OCI-LY3 (cell line): ENCODE results near the gene CMKLR1.

Experiments
- H2AFZ ChIP-seq: fragments of 200-600, 300-600 bp; shearing (Covaris generic); 2 replicates; pipeline ENCODE4 v1.6.0; 2014; ENCODE audit warnings: antibody characterized with exemption, low read depth, low read length
- H3K27ac ChIP-seq: fragments of 200-600, 300-600 bp; sonication (generic); 2 replicates; pipeline ENCODE4 v1.5.1; 2014; ENCODE audit warnings: mild to moderate bottlenecking, low read length, moderate library complexity, mixed read lengths
- H3K27me3 ChIP-seq: fragments of 200-600, 300-600 bp; sonication (generic); 2 replicates; pipeline ENCODE4 v1.6.1; 2014; ENCODE audit warnings: low read depth, low read length, mixed read lengths
- H3K36me3 ChIP-seq: fragments of 200-600, 300-600 bp; sonication (generic); replicated peaks from 2 replicates; pipeline ENCODE3; 2014; ENCODE audit warnings: low read depth, low read length, mixed read lengths
- H3K4me1 ChIP-seq: fragments of 300-600, 200-600 bp; sonication (generic); 2 replicates; pipeline ENCODE4 v1.6.1; 2014; ENCODE audit warnings: low read length, mixed read lengths
- H3K4me2 ChIP-seq: fragments of 200-600, 300-600 bp; sonication (generic); 2 replicates; pipeline ENCODE4 v1.6.1; 2014; ENCODE audit warnings: low read length, mixed read lengths
- H3K4me3 ChIP-seq: fragments of 300-600, 200-600 bp; sonication (generic); 2 replicates; pipeline ENCODE4 v1.5.1; 2014; ENCODE audit warnings: antibody characterized with exemption, mild to moderate bottlenecking, low read length, moderate library complexity
- H3K79me2 ChIP-seq: fragments of 300-600, 200-600 bp; shearing (Covaris generic); 2 replicates; pipeline ENCODE4 v1.6.1; 2014; ENCODE audit warnings: mild to moderate bottlenecking, low read length, mixed read lengths
- H3K9ac ChIP-seq: fragments of 300-600, 200-600 bp; shearing (Covaris generic); 2 replicates; pipeline ENCODE4 v1.6.0; 2014; ENCODE audit warnings: mild to moderate bottlenecking, low read length, moderate library complexity
- H3K9me3 ChIP-seq: fragments of 200-600, 300-600 bp; shearing (Covaris generic); 2 replicates; pipeline ENCODE4 v1.6.1; 2014; ENCODE audit warnings: low read length, mixed read lengths; ENCODE audit not compliant: insufficient read depth
- H4K20me1 ChIP-seq: fragments of 200-600, 300-600 bp; sonication (generic); 2 replicates; pipeline ENCODE4 v1.6.1; 2016; ENCODE audit warnings: low read length, mixed read lengths; ENCODE audit not compliant: insufficient read depth
- EZH2phosphoT487 ChIP-seq: fragments of 200-600 bp; shearing (Covaris generic); IDR thresholded peaks from 2 replicates; pipeline ENCODE4 v1.6.1; 2018; ENCODE audit warnings: antibody characterized with exemption, mixed run types, low read depth
- TF ChIP-seq, protein P1 (sequence below): fragments of 200-600, 300-600 bp; sonication (generic); IDR thresholded peaks from 2 replicates; pipeline ENCODE4 v1.5.1; 2014; ENCODE audit warnings: antibody characterized with exemption, low read length, low read depth

CMKLR1 gene

DNA sequence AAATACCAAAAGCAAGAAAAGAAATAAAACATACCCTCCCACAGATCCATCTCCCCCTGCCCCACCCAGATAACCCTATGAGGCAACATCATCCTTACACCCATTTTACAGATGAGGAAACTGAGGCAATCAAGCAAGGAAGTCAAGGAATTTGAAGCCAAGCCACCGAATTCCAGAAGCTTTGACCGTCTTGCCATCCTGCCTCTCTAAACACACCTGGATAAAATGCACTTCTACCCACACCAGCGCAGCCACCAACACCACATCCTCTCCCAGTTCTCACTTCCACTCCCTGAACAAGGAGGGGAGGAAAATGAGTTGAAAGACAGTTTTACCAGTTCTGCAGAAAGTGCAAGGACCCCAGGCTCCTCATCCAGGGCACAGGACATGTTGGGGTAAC is 13.6 kb downstream of the CMKLR1 start:
- Histone ChIP-seq H3K27me3 (peaks cover 63% of the 10 kb centered on the region), H3K36me3 (no peaks in the 10 kb centered on the region), H3K4me2 (peak overlapping the region; percentile 42), H4K20me1 (peaks cover 12% of the 10 kb centered on the region; the same call in 1 of the 2 replicates), H3K9me3 (no peaks in the 10 kb centered on the region), H3K4me1 (peaks cover 23% of the 10 kb centered on the region), H3K4me3 (no peak overlapping the region), H3K79me2 (no peaks in the 10 kb centered on the region), H3K27ac (no peak overlapping the region), H3K9ac (no peak overlapping the region), H2AFZ (no peak overlapping the region)
- TF ChIP-seq EZH2phosphoT487: no peak
- TF ChIP-seq, protein P1, sequence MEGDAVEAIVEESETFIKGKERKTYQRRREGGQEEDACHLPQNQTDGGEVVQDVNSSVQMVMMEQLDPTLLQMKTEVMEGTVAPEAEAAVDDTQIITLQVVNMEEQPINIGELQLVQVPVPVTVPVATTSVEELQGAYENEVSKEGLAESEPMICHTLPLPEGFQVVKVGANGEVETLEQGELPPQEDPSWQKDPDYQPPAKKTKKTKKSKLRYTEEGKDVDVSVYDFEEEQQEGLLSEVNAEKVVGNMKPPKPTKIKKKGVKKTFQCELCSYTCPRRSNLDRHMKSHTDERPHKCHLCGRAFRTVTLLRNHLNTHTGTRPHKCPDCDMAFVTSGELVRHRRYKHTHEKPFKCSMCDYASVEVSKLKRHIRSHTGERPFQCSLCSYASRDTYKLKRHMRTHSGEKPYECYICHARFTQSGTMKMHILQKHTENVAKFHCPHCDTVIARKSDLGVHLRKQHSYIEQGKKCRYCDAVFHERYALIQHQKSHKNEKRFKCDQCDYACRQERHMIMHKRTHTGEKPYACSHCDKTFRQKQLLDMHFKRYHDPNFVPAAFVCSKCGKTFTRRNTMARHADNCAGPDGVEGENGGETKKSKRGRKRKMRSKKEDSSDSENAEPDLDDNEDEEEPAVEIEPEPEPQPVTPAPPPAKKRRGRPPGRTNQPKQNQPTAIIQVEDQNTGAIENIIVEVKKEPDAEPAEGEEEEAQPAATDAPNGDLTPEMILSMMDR: no peak

DNA sequence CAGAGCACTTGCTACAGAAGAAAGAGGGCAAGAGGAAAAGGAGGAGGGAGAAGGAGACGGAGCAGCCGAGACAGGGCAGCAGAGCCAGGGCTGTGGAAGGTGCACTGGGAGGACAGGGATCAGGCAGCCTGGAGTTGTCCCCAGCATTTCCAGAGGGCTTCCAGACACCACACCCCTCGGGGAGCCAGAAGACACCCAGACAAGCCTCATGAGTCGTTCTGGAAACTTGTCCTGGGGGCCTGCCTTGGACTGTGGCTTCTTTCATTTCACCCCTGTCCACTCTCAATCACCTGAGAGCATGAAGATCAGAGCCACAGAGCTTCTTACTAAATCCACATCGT is 14.1 kb downstream of the CMKLR1 start:
- no peak overlapping the region for H2AFZ ChIP-seq
- H3K4me2 ChIP-seq: peak overlapping the region; percentile 42; the same call in 1 of the 2 replicates
- H4K20me1 ChIP-seq: peaks cover 12% of the 10 kb centered on the region; the same call in 1 of the 2 replicates
- no peak overlapping the region for H3K9ac ChIP-seq
- no peak for TF ChIP-seq EZH2phosphoT487
- TF ChIP-seq, protein P1: no peak
- H3K79me2 ChIP-seq: no peaks in the 10 kb centered on the region
- peaks cover 27% of the 10 kb centered on the region for H3K4me1 ChIP-seq
- H3K9me3 ChIP-seq: no peaks in the 10 kb centered on the region
- no peak overlapping the region for H3K27ac ChIP-seq
- H3K4me3 ChIP-seq: no peak overlapping the region
- peaks cover 57% of the 10 kb centered on the region for H3K27me3 ChIP-seq
- no peaks in the 10 kb centered on the region for H3K36me3 ChIP-seq

DNA sequence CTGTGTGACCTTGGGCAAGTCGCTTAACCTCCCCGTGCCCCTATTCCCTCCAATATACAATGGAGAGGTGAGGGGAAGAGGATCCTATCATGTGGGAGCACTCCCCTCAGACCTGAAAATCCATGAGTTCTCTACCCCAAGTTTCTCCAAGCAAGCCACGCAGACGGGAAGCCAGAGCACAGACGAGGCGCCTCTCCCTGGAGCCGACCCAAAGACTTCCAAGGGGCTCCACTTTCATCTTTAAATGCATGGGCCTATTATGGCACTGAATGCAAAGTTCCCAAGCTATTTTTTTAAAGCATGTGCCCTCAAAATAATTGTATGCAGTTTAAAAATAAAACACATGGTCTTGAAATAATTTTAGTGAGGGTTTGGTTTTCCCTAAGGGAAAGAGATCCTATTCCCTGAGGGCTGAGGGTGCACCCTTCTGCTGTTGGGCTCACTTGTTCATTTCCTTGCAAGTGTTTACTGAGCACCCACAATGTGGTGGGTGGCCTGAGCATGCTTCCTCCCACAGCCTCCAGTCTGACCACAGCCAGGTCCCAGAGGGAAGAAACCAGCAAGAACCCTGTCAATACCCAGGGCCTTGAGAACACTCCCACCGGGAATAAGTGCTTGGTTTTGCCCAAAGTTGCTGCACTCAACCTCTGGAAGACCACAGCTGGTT is 14.6 kb downstream of the CMKLR1 start:
- H3K4me2 ChIP-seq: no peak overlapping the region
- no peak overlapping the region for H3K27ac ChIP-seq
- no peaks in the 10 kb centered on the region for H3K79me2 ChIP-seq

DNA sequence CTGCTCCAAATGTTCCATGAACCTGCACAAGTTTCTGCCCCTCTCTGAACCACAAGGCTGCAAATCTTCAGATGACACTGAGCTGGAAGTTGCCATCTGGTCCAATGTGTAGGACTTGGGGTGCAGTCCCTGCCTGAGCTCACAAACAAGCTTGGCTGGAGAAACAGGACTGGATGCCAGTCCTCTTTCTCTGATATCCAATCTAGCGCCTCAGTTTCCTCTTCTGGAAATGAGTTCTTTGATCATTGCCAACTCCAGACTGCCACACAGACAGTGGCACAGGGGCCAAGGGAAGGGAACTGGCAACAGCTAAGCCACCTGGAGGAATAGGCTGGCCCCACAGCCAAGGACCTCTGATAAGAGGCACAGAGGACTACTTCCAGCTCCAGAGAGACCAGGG is 15.5 kb downstream of the CMKLR1 start:
- H3K4me3 ChIP-seq: no peak overlapping the region
- peaks cover 27% of the 10 kb centered on the region for H3K4me1 ChIP-seq
- H3K27ac ChIP-seq: no peak overlapping the region
- peaks cover 12% of the 10 kb centered on the region; the same call in 1 of the 2 replicates for H4K20me1 ChIP-seq
- H3K36me3 ChIP-seq: no peaks in the 10 kb centered on the region
- H3K9me3 ChIP-seq: no peaks in the 10 kb centered on the region
- H3K27me3 ChIP-seq: peaks cover 57% of the 10 kb centered on the region
- no peak overlapping the region for H2AFZ ChIP-seq
- H3K4me2 ChIP-seq: no peak overlapping the region
- TF ChIP-seq, protein P1: no peak
- TF ChIP-seq EZH2phosphoT487: no peak
- no peak overlapping the region for H3K9ac ChIP-seq
- no peaks in the 10 kb centered on the region for H3K79me2 ChIP-seq

More for the DNA sequence above, 14.6 kb downstream of the CMKLR1 start:
- H3K27me3 ChIP-seq: peaks cover 55% of the 10 kb centered on the region
- H3K36me3 ChIP-seq: no peaks in the 10 kb centered on the region
- H3K4me1 ChIP-seq: peaks cover 27% of the 10 kb centered on the region
- TF ChIP-seq, protein P1: no peak
- no peak for TF ChIP-seq EZH2phosphoT487
- H2AFZ ChIP-seq: no peak overlapping the region
- peaks cover 12% of the 10 kb centered on the region; the same call in 1 of the 2 replicates for H4K20me1 ChIP-seq
- no peak overlapping the region for H3K9ac ChIP-seq
- H3K9me3 ChIP-seq: no peaks in the 10 kb centered on the region
- no peak overlapping the region for H3K4me3 ChIP-seq
